ENCODE results near the gene C14orf132.
A peak's percentile ranks its signal among the peaks of the same experiment; 100 is the strongest.

The C14orf132 gene

DNA sequence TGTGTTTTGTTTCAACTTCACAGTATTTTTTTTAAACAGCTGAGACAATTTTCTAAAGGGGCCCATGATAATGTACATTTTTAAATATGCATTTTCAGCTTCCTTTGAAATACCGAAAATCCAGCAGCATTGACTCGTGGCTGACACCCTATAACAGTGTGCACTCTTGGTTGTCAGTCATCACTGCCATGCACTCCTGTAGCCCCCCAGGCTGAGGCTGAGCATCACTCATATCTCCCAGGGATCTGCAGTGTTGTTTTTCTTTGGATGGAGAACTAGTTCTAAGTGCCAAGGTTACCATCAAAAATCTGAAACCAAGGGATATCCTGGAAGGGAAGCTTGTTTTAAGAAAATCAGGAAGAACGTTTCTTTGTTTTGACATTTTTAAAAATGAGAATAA is 81.2 kb downstream of the C14orf132 start:
- DNase-seq (ENCODE audit: low spot score) = no peak

DNA sequence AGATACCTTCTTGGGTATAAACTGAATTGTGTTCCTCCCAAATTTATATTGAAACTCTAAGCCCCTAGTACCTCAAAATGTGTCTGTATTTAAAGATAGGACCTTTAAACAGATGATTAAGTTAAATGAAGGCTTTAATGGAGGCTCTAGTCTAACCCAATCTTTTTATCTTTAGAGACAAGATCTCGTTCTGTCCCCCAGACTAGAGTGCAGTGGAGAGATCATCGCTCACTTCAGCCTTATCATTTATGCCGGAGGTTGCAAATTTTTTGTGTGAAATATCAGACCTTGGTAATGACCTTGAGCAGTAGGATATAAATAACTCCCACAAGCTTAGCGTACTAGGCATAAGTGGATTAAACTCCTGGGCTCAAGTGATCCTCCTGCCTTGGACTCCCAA is 81.8 kb downstream of the C14orf132 start:
- DNase-seq (ENCODE audit: low spot score) = no peak
- TF ChIP-seq, protein P1, sequence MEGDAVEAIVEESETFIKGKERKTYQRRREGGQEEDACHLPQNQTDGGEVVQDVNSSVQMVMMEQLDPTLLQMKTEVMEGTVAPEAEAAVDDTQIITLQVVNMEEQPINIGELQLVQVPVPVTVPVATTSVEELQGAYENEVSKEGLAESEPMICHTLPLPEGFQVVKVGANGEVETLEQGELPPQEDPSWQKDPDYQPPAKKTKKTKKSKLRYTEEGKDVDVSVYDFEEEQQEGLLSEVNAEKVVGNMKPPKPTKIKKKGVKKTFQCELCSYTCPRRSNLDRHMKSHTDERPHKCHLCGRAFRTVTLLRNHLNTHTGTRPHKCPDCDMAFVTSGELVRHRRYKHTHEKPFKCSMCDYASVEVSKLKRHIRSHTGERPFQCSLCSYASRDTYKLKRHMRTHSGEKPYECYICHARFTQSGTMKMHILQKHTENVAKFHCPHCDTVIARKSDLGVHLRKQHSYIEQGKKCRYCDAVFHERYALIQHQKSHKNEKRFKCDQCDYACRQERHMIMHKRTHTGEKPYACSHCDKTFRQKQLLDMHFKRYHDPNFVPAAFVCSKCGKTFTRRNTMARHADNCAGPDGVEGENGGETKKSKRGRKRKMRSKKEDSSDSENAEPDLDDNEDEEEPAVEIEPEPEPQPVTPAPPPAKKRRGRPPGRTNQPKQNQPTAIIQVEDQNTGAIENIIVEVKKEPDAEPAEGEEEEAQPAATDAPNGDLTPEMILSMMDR (IDR thresholded peaks at IDR 0.05; ENCODE audit: extremely low read depth, missing control alignments) = no peak

More for the DNA sequence above, 81.2 kb downstream of the C14orf132 start:
- TF ChIP-seq, protein P1 (IDR thresholded peaks at IDR 0.05; ENCODE audit: extremely low read depth, missing control alignments) = no peak

DNA sequence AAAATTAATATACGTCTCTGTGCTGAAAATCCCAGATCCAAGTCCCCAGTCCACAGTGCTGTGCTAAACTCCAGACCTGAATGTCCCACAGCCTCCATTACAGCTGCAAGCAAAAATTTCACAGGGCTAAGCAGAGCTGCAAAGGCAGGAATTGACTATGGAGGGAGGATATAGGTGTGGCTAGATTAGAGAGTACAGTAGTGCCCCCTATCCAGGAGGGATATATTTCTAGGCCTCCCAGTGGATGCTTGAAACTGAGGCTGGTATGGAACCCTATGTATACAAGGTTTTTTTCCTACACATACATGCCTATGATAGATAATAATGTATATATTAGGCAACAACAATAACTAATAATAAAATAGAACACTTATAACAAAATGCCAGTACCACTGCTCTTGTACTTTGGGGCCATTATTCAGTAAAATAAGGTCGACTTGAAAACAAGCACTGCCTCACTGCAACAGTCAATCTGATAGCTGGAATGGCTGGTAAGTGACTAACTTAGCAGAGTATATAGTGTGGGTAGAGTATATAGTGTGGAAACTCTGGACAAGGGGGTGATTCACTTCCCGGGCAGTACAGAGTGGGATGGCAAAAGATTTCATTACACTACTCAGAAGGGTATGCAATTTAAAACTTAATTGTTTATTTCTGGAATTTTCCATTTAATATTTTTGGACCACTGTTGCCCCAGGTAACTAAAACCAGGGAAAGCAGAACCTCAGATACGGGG is 82.7 kb downstream of the C14orf132 start:
- DNase-seq (ENCODE audit: low spot score) = no peak
- TF ChIP-seq, protein P1 (IDR thresholded peaks at IDR 0.05; ENCODE audit: extremely low read depth, missing control alignments) = no peak

DNA sequence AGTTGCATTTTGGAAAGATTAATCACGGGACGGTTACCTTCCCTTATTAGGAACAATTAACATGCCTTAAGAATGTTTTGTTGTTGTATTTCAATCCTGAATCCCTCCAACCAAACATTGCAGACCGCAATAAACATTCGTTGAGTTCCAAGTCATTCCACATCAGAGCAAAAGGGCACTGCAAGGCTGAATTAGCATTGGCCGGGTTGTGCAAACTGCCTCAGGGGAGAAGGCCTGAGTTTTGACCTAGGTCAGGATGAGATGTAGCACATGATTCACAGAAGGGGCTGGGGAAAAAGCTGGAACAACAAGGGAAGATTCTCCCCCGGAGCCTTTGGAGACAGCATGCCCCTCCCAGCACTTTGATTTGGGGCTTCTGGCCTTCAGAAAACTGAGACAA is 83.3 kb downstream of the C14orf132 start:
- TF ChIP-seq, protein P1 (IDR thresholded peaks at IDR 0.05; ENCODE audit: extremely low read depth, missing control alignments) = no peak
- no peak for DNase-seq (ENCODE audit: low spot score)

DNA sequence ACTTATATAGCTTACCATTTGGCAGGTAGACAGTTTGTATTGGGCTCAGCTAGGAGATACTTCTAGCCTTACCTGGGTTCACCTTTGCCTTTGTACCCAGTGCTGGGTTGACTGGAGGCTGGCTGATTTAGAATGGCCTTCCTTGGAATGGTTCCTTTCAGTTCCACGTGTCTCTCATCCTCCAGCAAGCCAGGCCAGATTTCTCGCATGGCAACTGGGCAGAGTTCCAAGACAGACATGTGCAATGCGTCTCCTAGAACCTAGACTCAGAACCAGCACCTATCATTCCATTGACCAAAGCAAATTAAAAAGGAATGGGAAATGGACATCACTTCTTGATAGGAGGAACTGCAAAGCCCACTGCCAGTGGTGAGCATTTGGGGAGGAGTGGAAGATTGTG is 86.4 kb downstream of the C14orf132 start:
- DNase-seq (ENCODE audit: low spot score) = no peak
- TF ChIP-seq, protein P1 (IDR thresholded peaks at IDR 0.05; ENCODE audit: extremely low read depth, missing control alignments) = no peak

DNA sequence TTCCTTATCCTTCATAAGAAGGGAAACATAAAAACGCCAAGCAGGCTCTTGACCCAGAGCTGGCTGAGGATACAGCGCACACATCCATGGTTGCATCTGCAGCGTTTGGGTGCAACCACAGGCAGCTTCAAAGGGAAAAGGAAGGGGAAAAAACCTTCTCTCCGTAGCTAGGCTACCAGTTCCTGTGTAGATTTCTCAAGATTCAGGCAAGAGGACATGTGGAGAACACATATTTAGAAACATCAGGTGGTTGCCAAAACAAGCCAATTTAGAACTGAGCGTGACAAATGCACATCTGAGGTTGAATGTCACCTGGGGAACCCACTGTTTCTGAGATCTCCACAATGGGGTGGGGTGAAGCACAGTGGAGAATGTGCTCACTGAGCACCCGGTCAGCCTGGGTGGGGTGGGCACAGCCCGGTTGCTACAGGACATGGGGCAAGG is 87.2 kb downstream of the C14orf132 start:
- TF ChIP-seq, protein P1 (IDR thresholded peaks at IDR 0.05; ENCODE audit: extremely low read depth, missing control alignments) = no peak
- DNase-seq (ENCODE audit: low spot score) = peak; percentile 26

DNA sequence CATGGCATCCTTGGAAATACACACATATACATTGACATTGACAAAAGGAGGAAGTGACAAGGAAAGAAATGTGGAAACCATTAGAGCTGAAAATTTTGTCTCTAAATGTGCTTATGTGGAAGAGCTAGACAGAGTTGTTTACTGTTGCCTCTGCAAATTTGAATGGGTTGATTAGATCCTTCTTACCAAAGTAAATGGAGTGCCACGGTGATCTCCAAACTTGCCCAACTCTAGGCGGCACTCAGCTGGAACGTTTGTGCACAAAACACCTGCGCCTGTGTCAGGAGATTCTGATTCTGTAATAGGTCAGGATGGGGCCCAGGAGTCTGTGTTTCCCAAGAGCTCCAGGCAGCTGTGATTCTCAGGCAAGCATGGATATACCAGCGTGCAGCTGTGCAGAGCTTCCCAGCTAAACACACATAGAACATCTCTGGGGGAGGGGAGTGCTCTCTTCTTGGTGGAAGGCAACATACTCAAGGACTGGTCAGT is 87.7 kb downstream of the C14orf132 start:
- TF ChIP-seq, protein P1 (IDR thresholded peaks at IDR 0.05; ENCODE audit: extremely low read depth, missing control alignments) = no peak
- no peak for DNase-seq (ENCODE audit: low spot score)
